A673 (cell line): ENCODE data around the gene TFAP2E. TPM values are rescaled to one million over a fixed set of nuclear protein-coding genes. Genes with fewer than 3 reads are reported as not detected.

ENCODE experiments used
- BruUV-seq: library from RNA; stranded (reverse); fragments of 400-500 nt; replicated peaks from 2 replicates; lab custom pipeline; 2021; lab: Mats Ljungman, UMichigan
- CTCF ChIA-PET: fragments of 300-600 bp; sonication (Branson Sonifier 250); formaldehyde crosslinking; loops from one replicate; lab custom pipeline; 2022; ENCODE audit warnings: antibody characterized with exemption; lab: Charles Lee
- POLR2A ChIA-PET: fragments of 300-600 bp; sonication (Branson Sonifier 250); formaldehyde crosslinking; loops from one replicate; lab custom pipeline; 2022; ENCODE audit warnings: antibody characterized with exemption; ENCODE audit not compliant: low non-redundant PET; lab: Charles Lee
- DNase-seq: peaks from one replicate; pipeline ENCODE4 v3.0.0-alpha.2; 2015; ENCODE audit warnings: low spot score
- H3K27ac ChIP-seq: fragments of 200-600 bp; sonication (generic); 2 replicates; pipeline ENCODE4 v1.5.1; 2016; ENCODE audit warnings: mixed run types, low read depth, mild to moderate bottlenecking, mixed read lengths, antibody characterized with exemption, low read length; ENCODE audit not compliant: poor library complexity, severe bottlenecking
- H3K27me3 ChIP-seq: fragments of 200-600 bp; sonication (generic); replicated peaks from 2 replicates; pipeline ENCODE4 v1.6.1; 2017; ENCODE audit warnings: mixed run types, low read depth, mild to moderate bottlenecking, mixed read lengths, antibody characterized with exemption, low read length; ENCODE audit not compliant: insufficient read depth, poor library complexity
- H3K36me3 ChIP-seq: fragments of 200-600 bp; sonication (generic); 2 replicates; pipeline ENCODE4 v1.6.1; 2016; ENCODE audit warnings: mixed run types, mild to moderate bottlenecking, mixed read lengths, antibody characterized with exemption, low read length; ENCODE audit not compliant: insufficient read depth, poor library complexity, severe bottlenecking
- H3K4me1 ChIP-seq: fragments of 200-600 bp; sonication (generic); 2 replicates; pipeline ENCODE4 v1.6.1; 2017; ENCODE audit warnings: mixed run types, mild to moderate bottlenecking, mixed read lengths, antibody characterized with exemption, low read length; ENCODE audit not compliant: insufficient read depth, poor library complexity, severe bottlenecking
- H3K4me3 ChIP-seq: fragments of 200-600 bp; sonication (generic); 2 replicates; pipeline ENCODE4 v1.5.1; 2016; ENCODE audit warnings: low read depth, mixed run types, mild to moderate bottlenecking, mixed read lengths, low read length; ENCODE audit not compliant: poor library complexity, severe bottlenecking
- H3K9me3 ChIP-seq: fragments of 200-600 bp; sonication (generic); 2 replicates; pipeline ENCODE4 v1.6.1; 2016; ENCODE audit warnings: mixed run types, low read depth, mild to moderate bottlenecking, mixed read lengths, antibody characterized with exemption, low read length; ENCODE audit not compliant: poor library complexity, severe bottlenecking
- CTCF ChIP-seq: fragments of 300-800, 200-600 bp; sonication (generic); conservative IDR thresholded peaks from 2 replicates; pipeline ENCODE4 v1.5.1; 2017; ENCODE audit warnings: low read depth, mild to moderate bottlenecking, antibody characterized with exemption, low read length, moderate library complexity, mixed read lengths
- EZH2 ChIP-seq: fragments of 200-600 bp; sonication (generic); IDR thresholded peaks from 2 replicates; pipeline ENCODE4 v1.6.1; 2017; ENCODE audit warnings: borderline replicate concordance, low read depth, mild to moderate bottlenecking, mixed read lengths, antibody characterized with exemption, low read length; ENCODE audit not compliant: poor library complexity, severe bottlenecking
- intact Hi-C: fragments of 100-400 bp; cut with micrococcal nuclease; formaldehyde crosslinking; loops from one replicate; pipeline ENCODE4 v1.10.0; 2022; ENCODE audit not compliant: unreplicated experiment
- total RNA-seq: library from RNA; stranded (reverse); gene quantifications from 2 replicates; pipeline ENCODE4 v1.2.3, GENCODE V29; 2021

The TFAP2E gene
- total RNA-seq, 1 experiment from 2014 or later = 0.52 TPM

GRCh38 chr1:35556484-35557117, 16.5 kb upstream of the TFAP2E start:
- TSS peak; percentile 29 for BruUV-seq
- no peak for DNase-seq
- CTCF ChIA-PET = interaction anchor here (1.4 kb wide), 1 partner anchor 106 kb away, joined by 4 read pairs; no protein-coding TSS in a partner anchor
- no peaks in the 10 kb centered on the region for H3K9me3 ChIP-seq
- intact Hi-C loops = loop anchor here (5.0 kb wide), 1 partner anchor 364 kb away; the partner anchor contains the start of gene SFPQ
- H3K4me1 ChIP-seq = peaks cover 14% of the 10 kb centered on the region
- H3K27me3 ChIP-seq = no peaks in the 10 kb centered on the region
- POLR2A ChIA-PET = no interaction called here
- peak overlapping the region; percentile 92 for H3K27ac ChIP-seq
- peaks cover 25% of the 10 kb centered on the region for H3K36me3 ChIP-seq
- TF ChIP-seq EZH2 (no peak), CTCF (no peak)
- peak overlapping the region; percentile 94 for H3K4me3 ChIP-seq

DNA sequence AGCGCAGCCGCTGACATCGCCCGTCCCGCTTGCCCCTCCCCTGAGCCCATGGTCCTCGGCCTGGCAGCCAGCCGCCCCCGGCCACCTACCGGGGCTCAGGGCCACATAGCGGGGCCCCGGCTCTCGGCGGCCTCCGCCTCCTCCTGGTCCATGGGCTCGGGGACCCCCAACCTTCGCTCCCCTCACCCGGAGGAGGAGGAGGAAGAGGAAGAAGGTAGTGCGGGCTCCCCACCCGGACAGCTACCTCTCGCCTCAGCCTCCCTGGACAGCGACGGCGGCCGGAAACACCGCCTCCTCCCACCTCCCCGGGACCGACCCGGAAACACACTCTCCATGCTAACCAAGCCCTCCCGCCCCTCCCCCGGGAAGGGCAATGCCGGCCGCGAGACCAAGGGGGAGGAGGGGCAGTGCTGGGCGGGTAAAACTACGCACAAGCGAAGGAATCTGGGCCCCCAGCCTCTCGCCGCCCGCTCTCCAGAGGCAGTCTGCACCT, 15.9 kb upstream of the TFAP2E start, which contains the start of gene KIAA0319L:
KIAA0319L (minus strand) TSS at position 286 of the 493 bp plus-strand sequence. CDS start 2,912 bp downstream, outside the sequence.
- intact Hi-C loops = loop anchor here (5.0 kb wide), 1 partner anchor 365 kb away; the partner anchor contains the start of gene SFPQ

More for the DNA sequence above, 15.9 kb upstream of the TFAP2E start, which contains the start of gene KIAA0319L:
- no TSS peak for BruUV-seq
- ChIA-PET POLR2A (no interaction called here), CTCF (interaction anchor here (1.4 kb wide), 1 partner anchor 106 kb away, joined by 4 read pairs; no protein-coding TSS in a partner anchor)
- H3K4me1 ChIP-seq = peaks cover 14% of the 10 kb centered on the region
- H3K27ac ChIP-seq = peak within 1 kb of the TSS; percentile 92
- H3K9me3 ChIP-seq = no peaks in the 10 kb centered on the region
- no peak for DNase-seq
- H3K4me3 ChIP-seq = peak within 1 kb of the TSS; percentile 94
- H3K27me3 ChIP-seq = no peaks in the 10 kb centered on the region
- no peak for TF ChIP-seq CTCF
- no peak for TF ChIP-seq EZH2
- peaks cover 20% of the 10 kb centered on the region for H3K36me3 ChIP-seq
